Right ventricle myocardium superior (tissue), 1 donor: ENCODE results near the gene HNF1A. TPM values are rescaled to one million over a fixed set of nuclear protein-coding genes. Genes with fewer than 3 reads are reported as not detected.

Experiments used
- ATAC-seq: fragments of 200-7000 bp; cut with Tn5 transposase; one replicate; pipeline ENCODE4 v1.9.1; 2020; ENCODE audit warnings: mild to moderate bottlenecking; ENCODE audit not compliant: poor library complexity
- DNase-seq: peaks from one replicate; pipeline ENCODE4 v3.0.0-alpha.2; 2020
- intact Hi-C: fragments of 100-400 bp; cut with DNase I; formaldehyde crosslinking; loops from one replicate; pipeline ENCODE4 v1.11.2; 2022
- total RNA-seq: library from RNA; stranded (reverse); fragmentation: NEBNext Ultra II Directional; extraction: Animal tissue kit (Norgen Biotek cat#: 25700); gene quantifications from one replicate; pipeline ENCODE4 v1.2.1, GENCODE V29; 2021
- donor health status: DM: no; HTN: yes; CAD: no; lungs with severe emphysema.

Gene HNF1A
- total RNA-seq, 1 donor from 2014 or later: not detected

DNA sequence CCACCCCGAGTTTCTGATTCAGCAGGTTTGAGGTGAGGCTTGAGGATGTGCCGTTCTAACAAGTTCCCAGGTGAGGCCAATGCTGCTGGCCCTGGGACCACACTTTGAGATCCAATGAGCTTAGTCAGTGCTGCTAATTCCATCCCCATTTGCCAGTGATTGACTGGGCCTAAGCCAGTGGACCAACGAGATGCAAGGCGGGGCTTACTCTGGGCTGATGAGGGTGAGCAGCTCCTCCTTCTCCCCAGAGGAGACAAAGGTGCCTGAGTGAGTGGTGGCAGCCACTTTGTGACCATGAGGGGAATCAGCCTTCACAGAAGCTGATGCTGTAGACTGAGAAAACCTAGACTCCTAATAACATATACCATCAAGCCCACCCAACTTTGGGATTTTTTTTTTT is 23.1 kb upstream of the HNF1A start:
- DNase-seq (no peak), ATAC-seq (no peak)
- intact Hi-C loops: no loop called here

DNA sequence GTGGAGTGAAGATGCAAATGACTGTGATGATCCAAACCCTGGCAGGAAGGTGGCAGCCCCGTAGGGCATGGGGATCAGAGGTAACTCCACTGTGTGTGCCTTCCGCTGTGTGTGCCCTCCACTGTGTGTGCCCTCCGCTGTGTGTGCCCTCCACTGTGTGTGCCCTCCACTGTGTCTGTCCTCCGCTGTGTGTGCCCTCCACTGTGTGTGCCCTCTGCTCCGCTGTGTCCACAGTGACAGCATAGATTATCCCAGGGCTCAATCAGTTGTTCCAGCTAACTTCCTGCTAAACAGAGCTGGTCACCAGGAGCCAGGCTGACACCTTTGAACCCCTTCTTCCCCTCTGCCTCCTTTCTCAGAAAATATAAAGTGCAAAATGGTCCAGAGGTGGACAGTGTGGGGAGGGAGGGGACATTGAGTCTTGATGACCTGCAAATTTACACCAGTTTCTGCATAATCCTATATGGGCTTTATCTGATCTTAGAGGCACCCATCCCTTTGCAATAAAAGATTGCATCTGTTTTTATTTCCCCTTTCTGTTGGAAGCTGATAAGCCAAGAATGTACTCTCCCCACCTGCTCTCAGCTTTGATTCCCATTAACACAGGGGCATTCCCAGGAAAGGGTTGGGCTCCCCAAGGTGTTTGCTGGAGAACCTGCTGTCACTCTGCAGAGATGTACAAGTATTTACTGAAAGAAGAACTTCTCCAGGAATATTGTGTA is 21.6 kb upstream of the HNF1A start:
- DNase-seq: no peak
- intact Hi-C loops: no loop called here
- ATAC-seq: no peak

DNA sequence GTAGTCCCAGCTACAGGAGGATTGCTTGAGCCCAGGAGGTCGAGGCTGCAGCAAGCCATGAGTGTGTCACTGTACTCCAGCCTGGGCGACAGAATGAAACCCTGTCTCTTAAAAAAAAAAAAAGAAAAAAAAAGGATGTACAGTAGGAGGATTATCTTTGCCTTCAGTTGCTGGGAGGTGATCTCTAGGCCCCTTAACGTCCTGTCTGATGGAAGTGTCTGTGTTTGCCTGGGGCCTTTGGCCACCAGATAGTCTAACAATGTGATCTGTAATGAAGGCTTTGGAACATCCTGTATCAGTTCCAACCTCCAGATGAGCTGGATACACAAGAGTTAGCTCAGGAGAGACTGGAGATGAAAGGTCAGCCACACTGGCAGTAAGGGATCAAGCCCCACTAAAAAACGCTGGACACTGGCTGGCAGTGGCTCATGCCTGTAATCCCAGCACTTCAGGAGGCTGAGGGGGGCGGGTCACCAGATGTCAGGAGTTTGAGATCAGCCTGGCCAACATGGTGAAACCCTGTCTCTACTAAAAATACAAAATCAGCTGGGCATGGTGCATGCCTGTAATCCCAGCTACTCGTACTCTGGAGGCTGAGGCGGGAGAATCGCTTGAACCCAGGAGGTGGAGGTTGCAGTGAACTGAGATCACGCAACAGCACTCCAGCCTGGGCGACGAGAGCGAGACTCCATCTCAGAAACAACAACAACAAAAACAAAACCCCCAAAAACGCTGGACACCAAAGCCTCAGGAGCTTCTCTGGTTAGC is 19.0 kb upstream of the HNF1A start:
- no peak for ATAC-seq
- no peak for DNase-seq
- intact Hi-C loops: no loop called here

DNA sequence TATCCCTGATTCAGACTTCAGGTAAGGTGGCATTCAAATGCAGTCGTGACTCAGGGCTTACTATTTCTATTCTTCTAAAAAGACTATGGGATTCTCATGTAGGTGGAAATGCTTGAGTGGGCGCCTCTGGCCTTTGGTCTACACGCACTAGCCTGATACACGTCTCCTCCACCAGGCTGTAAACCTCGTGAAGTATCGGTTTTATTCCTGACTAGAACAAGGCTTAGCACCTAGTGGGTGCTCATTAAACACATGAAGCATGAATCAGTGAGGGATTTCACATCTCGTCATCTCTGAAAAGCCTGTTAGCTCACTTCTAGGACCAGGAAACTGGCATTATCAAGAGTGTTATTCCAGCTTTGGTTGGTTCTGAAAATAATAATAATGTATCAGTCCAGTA is 17.7 kb upstream of the HNF1A start:
- ATAC-seq: no peak
- DNase-seq: no peak
- intact Hi-C loops: no loop called here

DNA sequence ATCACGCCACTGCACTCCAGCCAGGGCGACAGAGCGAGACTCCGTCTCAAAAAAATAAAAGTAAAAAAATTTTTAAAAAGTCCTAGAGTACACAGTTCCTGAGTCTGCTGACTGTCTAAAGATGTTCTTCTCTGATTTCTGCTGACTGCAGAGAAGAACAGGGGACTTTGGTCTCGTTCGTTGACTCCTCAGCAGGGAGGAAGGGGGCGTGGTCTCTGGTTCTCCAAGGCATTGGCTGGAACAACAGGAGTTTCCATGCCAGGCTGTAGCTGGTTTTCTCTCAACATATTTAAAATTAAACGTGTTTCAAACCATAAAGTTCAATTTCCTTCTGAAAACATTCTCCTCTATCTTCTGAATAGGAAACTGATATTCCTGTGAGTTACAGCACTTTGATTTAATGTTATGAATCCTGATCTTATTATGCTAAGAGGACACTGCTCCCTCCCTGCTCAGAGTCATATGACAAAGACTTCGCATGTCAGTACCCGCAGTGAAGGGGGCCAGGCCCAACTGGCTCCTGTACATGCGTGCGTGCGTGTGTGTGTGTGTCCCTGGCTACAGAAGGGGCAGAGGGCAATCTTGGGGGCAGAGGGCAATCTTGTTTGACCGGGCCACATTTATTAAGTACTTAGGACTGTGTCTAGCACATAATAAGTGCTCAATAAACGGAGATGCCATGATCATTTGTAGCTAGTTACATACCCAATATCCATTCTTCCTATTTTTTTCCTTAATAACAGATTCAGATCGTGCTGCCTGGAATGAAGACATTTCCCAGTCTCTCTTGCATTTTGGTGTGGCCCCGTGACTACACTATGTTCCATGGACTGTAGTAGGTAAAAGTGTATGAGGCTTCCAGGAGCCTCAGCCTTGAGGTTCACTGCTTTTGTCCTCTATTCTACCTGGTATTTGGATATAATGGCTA is 16.5 kb upstream of the HNF1A start:
- ATAC-seq (peak; percentile 62), DNase-seq (peak; percentile 62)
- intact Hi-C loops: no loop called here

DNA sequence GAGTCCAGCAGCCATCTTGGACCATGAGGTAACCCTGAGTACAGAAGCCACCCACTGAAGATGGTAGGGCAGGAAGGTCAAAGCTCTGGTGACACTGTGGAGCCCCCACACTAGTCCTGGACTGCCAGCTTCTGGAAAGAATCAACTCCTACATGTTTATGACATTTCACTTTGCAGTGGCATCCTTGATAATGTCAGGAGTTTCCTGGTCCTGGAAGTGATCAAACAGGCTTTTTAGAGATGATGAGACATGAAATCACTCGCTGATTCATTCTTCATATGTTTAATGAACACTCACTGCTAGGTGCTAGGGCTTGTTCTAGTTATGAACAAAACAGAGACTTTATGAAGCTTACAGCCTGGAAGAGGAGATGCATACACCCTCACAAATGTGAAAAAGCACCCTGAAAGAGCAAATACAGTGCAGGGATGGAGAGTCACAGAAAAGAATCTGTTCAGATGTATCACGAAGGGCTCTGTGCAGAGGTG is 15.8 kb upstream of the HNF1A start:
- ATAC-seq (no peak), DNase-seq (no peak)
- intact Hi-C loops: no loop called here

DNA sequence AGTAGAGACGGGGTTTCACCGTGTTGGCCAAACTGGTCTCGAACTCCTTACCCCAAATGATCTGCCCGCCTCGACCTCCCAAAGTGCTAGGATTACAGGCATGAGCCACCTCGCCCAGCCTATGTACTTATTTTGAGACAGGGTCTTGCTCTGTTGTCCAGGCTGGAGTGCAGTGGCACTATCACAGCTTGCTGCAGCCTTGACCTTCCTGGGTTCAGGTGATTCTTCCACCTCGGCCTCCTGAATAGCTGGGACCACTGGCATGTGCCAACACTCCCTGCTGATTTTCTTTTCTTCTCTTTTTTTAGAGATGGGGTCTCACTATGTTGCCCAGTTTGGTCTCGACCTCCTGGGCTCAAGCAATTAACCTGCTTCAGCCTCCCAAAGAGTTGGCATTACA is 14.0 kb upstream of the HNF1A start:
- no peak for DNase-seq
- ATAC-seq: no peak
- intact Hi-C loops: no loop called here

DNA sequence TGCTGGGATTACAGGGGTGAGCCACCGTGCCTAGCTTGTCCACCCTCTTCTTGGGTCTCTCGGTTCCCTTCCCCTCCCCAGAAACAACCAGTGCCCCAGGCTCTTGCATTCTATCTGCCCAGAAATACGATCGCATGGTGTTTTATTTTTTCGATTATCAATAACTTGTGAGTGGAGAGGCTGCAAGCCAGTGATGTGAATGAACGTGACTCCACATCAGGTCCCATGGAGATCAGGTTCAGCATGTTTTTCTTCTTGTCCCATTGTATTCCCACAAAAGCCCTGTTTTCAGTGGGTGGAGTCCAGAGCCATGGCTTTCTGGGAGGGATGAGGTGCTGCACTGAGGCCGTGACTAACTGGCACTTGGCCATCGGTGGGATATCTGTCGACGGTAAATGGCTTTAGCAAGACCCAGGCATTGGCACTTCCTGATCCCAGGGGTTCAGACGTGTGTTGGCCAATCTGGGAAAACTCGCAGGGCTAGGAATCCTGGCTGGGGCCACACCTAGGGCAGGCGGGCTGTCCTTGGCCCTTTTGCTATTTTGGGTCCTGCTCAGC is 12.7 kb upstream of the HNF1A start:
- DNase-seq: no peak
- ATAC-seq: no peak
- intact Hi-C loops: no loop called here

DNA sequence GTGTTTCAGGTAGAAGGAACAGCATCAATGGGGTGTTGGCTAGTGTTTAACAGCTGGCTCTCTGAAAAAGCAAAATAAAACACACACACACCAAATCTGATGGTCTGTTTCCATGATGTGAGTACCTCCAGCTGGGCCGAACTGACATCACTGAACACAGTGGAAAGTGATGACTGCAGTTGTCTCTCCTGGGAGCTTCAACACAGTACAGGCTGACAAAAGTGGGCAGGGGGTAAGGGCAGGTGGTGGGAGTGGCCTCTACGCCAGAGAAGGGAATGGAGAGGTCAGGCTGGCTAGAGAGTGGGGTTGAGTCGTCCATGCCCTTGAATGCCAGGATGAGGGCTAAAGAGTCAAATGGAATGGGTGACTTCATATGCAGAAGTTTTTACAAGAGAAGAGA is 8.0 kb upstream of the HNF1A start:
- intact Hi-C loops: loop anchor here (5.0 kb wide), 3 partner anchors 258 to 388 kb away; partner anchors contain the start of genes CABP1, POP5 and UNC119B
- ATAC-seq: no peak
- no peak for DNase-seq

DNA sequence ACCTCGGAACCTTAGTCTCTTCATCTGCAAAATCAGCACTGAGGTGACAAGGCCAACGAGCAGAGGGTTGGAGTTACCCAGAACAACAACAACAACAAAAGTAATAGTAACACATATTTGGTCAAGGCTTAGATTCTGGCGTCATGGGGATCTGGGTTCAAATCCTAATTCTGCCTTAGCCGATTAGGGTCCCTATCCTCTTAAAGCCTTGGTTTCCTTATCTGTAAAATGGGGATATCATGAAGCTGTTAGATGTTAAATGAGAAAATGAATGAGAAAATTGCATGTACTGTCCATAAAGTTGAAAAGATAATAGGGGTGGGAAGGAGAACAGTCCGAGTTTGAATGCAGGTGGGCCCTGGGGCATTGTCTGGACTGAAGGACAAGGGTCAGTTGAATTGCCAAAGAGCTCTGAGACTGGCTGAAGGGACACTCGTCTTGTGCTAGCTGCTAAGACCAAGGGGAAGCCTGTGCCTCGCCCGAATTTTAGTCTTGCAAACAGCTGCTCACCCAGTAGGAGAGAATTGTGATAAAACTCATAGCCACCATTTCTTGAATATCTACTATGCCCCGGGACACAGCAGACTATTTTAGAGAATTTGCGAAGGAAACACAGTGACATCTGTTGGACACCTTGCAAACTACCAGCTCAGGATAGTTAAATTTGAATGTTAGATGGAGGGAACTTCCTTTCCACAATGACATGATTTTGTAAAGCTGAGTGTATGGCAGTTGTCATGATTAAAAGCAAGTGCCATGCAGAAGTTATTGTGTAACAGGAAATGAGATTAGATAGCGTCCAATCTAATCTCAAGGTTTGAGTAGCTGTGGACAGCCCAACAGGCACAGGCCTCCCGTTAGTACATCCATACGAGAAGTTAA is 6.8 kb upstream of the HNF1A start:
- DNase-seq (no peak), ATAC-seq (peak; percentile 86)
- intact Hi-C loops: loop anchor here (5.0 kb wide), 3 partner anchors 259 to 389 kb away; partner anchors contain the start of genes CABP1, POP5 and UNC119B

DNA sequence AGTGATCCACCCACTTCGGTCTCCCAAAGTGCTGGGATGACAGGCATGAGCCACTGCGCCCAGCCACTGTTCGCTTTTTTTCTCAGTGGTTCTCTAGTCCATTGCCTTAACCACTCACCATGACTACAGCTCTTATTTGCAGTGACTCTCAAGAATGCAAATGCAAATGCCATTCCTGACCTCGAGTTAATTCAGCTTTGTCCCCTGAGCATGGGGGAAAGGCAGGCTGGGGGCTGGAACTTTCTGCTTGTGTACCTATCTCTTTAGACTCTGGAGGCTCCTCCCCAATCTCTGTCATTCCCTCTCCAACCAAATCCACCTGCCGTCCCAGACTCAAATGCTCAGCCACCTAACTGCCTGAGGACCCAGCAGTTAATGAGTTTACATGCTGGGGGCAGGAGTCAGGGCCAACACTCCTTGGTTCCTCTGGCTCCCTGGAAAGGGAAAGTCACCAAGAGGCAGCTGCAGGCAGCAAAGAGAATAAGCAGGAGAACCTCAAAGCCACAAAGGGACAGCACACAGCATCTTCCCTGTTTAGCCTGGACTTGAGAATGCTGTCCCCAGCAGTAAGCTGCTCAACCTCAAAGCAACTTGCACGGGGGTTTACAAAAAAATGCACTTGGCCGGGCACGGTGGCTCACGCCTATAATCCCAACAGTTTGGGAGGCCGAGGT is 5.3 kb upstream of the HNF1A start:
- ATAC-seq (no peak), DNase-seq (no peak)
- intact Hi-C loops: loop anchor here (5.0 kb wide), 3 partner anchors 261 to 391 kb away; partner anchors contain the start of genes CABP1, POP5 and UNC119B

DNA sequence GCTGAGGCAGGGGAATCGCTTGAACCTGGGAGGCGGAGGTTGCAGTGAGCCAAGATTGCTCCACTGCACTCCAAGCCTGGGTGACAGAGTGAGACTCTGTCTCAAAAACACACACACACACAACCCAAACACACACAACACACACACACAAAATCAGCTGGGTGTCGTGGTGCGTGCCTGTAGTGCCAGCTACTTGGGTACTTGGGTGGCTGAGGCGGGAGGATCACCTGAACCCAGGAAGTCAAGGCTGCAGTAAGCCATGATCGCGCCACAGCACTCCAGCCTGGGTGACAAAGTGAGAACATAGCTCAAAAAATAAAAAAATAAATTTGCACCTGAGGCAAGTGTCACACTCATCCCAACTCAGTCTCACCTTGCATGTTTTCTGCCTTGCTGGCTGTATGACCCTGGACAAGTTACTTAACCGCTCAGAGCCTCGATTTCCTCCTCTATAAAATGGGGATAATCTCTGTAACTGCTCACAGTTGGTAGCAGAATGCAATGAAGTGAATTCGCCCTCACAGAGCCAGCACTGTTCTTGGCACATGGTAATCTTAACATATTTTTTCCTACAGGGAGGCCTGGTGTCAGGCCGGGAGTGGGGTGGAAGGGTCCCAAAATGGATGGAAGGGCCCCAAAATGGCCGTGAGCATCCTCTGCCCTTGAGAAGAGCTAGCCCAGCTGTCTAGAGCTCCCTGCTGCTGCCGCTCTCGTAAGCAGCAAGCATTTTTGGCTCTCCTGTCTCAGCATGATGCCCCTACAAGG is 630 bp upstream of the HNF1A start:
- no peak for DNase-seq
- intact Hi-C loops: no loop called here
- no peak for ATAC-seq

DNA sequence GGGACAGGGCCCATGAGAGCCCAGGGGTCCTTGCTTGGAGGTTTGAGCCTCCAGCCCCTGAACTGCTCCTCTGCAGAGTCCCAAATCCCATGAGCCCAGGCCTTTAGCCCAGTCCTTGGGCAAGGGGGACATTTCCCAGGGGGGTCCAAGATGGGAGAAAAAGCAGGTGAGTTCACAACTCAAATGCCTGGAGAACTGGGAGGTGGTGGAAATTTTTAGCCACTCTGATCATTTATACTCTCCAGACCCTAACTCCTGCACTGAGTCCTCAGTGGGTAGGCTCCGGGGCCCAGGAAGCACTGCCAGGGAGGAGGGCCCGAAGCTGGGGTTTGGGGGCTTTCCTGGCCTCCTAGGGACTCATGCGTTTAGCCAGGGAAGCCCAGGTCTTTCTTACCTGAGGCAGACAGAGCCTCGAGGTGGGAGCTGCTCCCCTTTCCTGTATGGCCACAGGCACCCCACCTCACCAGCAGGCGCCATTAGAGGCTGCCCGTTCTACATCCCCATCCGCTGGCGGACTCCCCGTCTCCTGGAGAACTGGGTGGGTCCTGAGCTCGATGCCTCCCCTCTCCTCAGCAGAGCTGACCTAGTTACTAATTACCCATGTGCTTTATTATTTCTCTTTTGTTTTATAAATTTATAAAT is 998 bp downstream of the HNF1A start:
- intact Hi-C loops: no loop called here
- ATAC-seq: no peak
- DNase-seq: no peak

DNA sequence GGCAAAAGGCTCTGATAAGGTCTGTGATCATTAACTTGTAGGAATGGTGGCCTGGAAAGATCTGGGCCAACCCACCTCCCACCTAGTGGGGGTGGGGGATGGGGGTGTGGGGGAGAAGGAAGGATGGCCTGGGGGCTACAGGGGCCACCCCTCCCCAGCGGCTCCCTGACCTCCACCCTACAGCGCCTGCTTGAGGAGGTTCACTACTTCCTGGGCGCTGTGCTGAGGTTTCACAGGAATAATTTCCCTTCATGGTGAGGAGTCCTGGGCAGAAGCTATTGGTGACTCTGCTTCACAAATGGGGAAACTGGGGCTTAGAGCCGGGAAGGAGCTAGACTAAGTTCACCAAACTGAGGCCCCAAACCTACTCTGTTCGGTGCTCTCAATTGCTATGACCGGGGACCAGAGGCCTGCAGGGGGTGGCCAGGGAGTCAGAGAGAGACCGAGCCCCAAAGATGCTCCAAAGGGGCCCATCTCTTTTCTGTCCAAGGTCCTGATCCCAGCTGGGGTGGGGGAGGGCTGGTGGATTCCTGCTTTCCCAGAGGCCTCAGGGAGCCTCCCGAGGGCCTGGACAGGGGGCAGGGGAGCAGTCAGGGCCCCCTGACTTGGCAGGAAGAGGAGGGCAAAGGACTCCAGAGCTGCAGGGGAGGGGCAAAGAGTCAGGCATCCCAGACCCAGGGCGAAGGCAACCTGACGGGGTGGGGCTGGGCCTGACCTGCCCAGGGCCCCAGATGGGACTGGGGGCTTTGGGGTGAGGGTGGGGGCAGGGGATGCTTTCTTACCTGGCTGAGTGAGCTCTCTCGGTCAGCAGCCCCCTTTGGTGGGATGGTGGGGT is 1.7 kb downstream of the HNF1A start:
- no peak for DNase-seq
- no peak for ATAC-seq
- intact Hi-C loops: no loop called here

DNA sequence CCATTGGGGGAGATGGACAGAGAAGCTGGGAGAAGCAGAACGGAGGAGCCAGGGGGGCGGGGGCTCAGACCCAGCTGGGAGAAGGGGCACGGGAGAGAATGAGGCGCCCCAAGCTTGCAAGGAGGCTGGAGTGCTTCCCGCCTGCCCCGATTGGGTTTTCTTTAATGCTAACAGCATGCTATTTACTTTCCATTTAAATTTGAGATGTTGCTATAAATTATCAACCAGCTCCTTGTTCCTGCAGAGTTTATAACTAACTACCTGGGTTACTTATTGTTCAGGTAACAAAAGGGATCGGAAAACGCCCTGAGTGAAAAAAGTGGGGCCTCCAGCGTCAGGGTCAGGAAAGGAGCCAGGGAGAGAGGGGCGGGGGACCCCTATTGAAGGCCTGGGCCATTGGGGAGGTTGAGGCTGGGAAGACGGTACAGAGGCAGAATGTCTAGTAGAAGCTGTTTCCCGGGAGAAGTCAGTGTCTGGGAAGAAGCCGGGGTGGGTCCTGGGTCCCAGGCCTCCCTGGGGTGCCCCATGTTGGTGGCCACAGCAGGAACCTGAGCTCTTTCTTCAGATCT is 2.5 kb downstream of the HNF1A start:
- intact Hi-C loops: no loop called here

More for the DNA sequence above, 2.5 kb downstream of the HNF1A start:
- ATAC-seq: no peak
- DNase-seq: no peak
